Breast epithelium (tissue), 4 donors: ENCODE results near the gene C2CD4A. TPM values are rescaled to one million over a fixed set of nuclear protein-coding genes. Genes with fewer than 3 reads are reported as not detected.

Source experiments
- DNase-seq, 2 donors: peaks; one replicate each; pipeline ENCODE4 v3.0.0-alpha.2; 2019; ENCODE audit warnings: low spot score in 2 of 2
- H3K27ac ChIP-seq, 2 donors: fragments of 200-600 bp; sonication (generic) in 1 of 2; one replicate each; pipeline ENCODE4 v1.5.1; 2016 to 2019; ENCODE audit warnings: mild to moderate bottlenecking in 1 of 2
- H3K27me3 ChIP-seq, 2 donors: fragments of 200-600 bp; sonication (generic) in 1 of 2; one replicate each; pipeline versions ENCODE4 v1.5.1 to v1.6.0; 2017 to 2019; ENCODE audit warnings: control low read depth in 1 of 2, mild to moderate bottlenecking in 1 of 2
- H3K36me3 ChIP-seq: fragments of 200-600 bp; one replicate; pipeline ENCODE4 v1.5.1; 2019
- H3K4me1 ChIP-seq, 2 donors: fragments of 200-600 bp; sonication (generic); one replicate each; pipeline ENCODE4 v1.5.1; 2016 to 2019; ENCODE audit warnings: control low read depth in 1 of 2
- H3K4me3 ChIP-seq, 3 donors: fragments of 200-600 bp; sonication (generic); 1 replicate in 2 of 3; 2 replicates in 1 of 3; pipeline ENCODE4 v1.5.1; 2016 to 2019; ENCODE audit warnings: mild to moderate bottlenecking in 3 of 3, moderate library complexity in 2 of 3
- H3K9me3 ChIP-seq, 2 donors: fragments of 200-600 bp; sonication (generic) in 1 of 2; one replicate each; pipeline ENCODE4 v1.5.1; 2016 to 2019; ENCODE audit warnings: control low read depth in 1 of 2
- CTCF ChIP-seq, 3 donors: fragments of 450-650 bp; IDR thresholded peaks; one replicate each; pipeline ENCODE4 v1.5.1; 2016 to 2017; ENCODE audit warnings: antibody characterized with exemption in 3 of 3, mild to moderate bottlenecking in 3 of 3, moderate library complexity in 3 of 3
- POLR2A ChIP-seq: fragments of 450-650 bp; IDR thresholded peaks from one replicate; pipeline ENCODE4 v1.6.1; 2016; ENCODE audit warnings: antibody characterized with exemption, mild to moderate bottlenecking, moderate library complexity
- POLR2AphosphoS5 ChIP-seq, 3 donors: sonication (generic); formaldehyde crosslinking; IDR thresholded peaks; one replicate each; pipeline ENCODE4 v1.6.1; 2017; ENCODE audit warnings: antibody characterized with exemption in 3 of 3
- intact Hi-C: fragments of 100-400 bp; cut with DNase I; formaldehyde crosslinking; loops from one replicate; pipeline ENCODE4 v1.15.1; 2023; ENCODE audit warnings: low total_unique reads
- total RNA-seq, 3 donors: library from RNA; depleted of rRNA; stranded (reverse); fragments of >200 nt; gene quantifications; one replicate each; pipeline ENCODE4 v1.1.0, GENCODE V29; 2016

The C2CD4A gene
- total RNA-seq, 3 donors from 2014 or later: 0.66 TPM; not detected in 2

GRCh38 chr15:62060896-62061280 lies 5.9 kb upstream of the C2CD4A start:
- H3K4me1 ChIP-seq: peaks cover 0 to 2% of the 10 kb centered on the region in 2 donors
- no peak for DNase-seq
- H3K27me3 ChIP-seq: no peaks in the 10 kb centered on the region
- peak overlapping the region; percentile 92 to 97 (median 94) for H3K4me3 ChIP-seq
- H3K27ac ChIP-seq: peak overlapping the region; percentile 93 to 96
- H3K36me3 ChIP-seq: no peaks in the 10 kb centered on the region
- H3K9me3 ChIP-seq: no peaks in the 10 kb centered on the region
- TF ChIP-seq POLR2A (no peak), POLR2AphosphoS5 (IDR thresholded peaks at IDR 0.05) (no peak), CTCF (IDR thresholded peaks at IDR 0.05) (no peak)
- intact Hi-C loops: no loop called here

GRCh38 chr15:62063825-62064635 lies 2.7 kb upstream of the C2CD4A start:
- no peak for DNase-seq
- intact Hi-C loops: no loop called here
- TF ChIP-seq POLR2AphosphoS5 (IDR thresholded peaks at IDR 0.05) (no peak), CTCF (IDR thresholded peaks at IDR 0.05) (no peak), POLR2A (no peak)
- Histone ChIP-seq H3K4me1 (peaks cover 0 to 2% of the 10 kb centered on the region in 2 donors), H3K4me3 (no peak overlapping the region), H3K9me3 (no peaks in the 10 kb centered on the region), H3K36me3 (no peaks in the 10 kb centered on the region), H3K27ac (no peak overlapping the region), H3K27me3 (no peaks in the 10 kb centered on the region)

- Histone ChIP-seq H3K27me3 (no peaks in the 10 kb centered on the region), H3K9me3 (no peaks in the 10 kb centered on the region), H3K27ac (peak overlapping the region in 1 of 2 donors; percentile 65), H3K36me3 (no peaks in the 10 kb centered on the region), H3K4me1 (no peaks in the 10 kb centered on the region), H3K4me3 (peak overlapping the region; percentile 46 to 78 (median 59))
- DNase-seq: no peak
- TF ChIP-seq POLR2AphosphoS5 (IDR thresholded peaks at IDR 0.05) (peak in 1 of 3 donors; percentile 36), CTCF (IDR thresholded peaks at IDR 0.05) (no peak), POLR2A (no peak)
- intact Hi-C loops: no loop called here
These were observed 769 bp downstream of the C2CD4A start for GRCh38 chr15:62067448-62068044.

GRCh38 chr15:62068071-62068809 lies 1.5 kb downstream of the C2CD4A start:
- no peak for DNase-seq
- TF ChIP-seq CTCF (IDR thresholded peaks at IDR 0.05): peak in 1 of 3 donors; percentile 14
- TF ChIP-seq POLR2A: no peak
- TF ChIP-seq POLR2AphosphoS5 (IDR thresholded peaks at IDR 0.05): no peak
- H3K36me3 ChIP-seq: no peaks in the 10 kb centered on the region
- H3K4me3 ChIP-seq: peak overlapping the region; percentile 46 to 78 (median 59)
- H3K4me1 ChIP-seq: no peaks in the 10 kb centered on the region
- intact Hi-C loops: no loop called here
- peak overlapping the region in 1 of 2 donors; percentile 65 for H3K27ac ChIP-seq
- no peaks in the 10 kb centered on the region for H3K27me3 ChIP-seq
- no peaks in the 10 kb centered on the region for H3K9me3 ChIP-seq
